HEK293 (cell line): Measurements from ENCODE around the gene DCST2.
A peak's percentile ranks its signal among the peaks of the same experiment; 100 is the strongest.

Experiments
- CTCF ChIA-PET: fragments of 350-600 bp; formaldehyde crosslinking; extraction: SDS; loops from one replicate; lab custom pipeline; 2021; ENCODE audit warnings: antibody characterized with exemption; lab: Yijun Ruan, JAX
- POLR2A ChIA-PET: fragments of 300-600 bp; formaldehyde crosslinking; extraction: SDS; loops from one replicate; lab custom pipeline; 2020; ENCODE audit warnings: antibody characterized with exemption, inconsistent platforms; lab: Yijun Ruan, JAX
- H3K27ac ChIP-seq: fragments of 200-500 bp; sonication (Bioruptor generic); 2 replicates; pipeline ENCODE4 v1.5.1; 2014; ENCODE audit warnings: low read depth, low read length, control low read depth, inconsistent platforms; ENCODE audit errors: extremely low read depth
- H3K36me3 ChIP-seq, 2 experiments: fragments of 200-500 bp in 1 of 2; sonication (Bioruptor generic) in 1 of 2; 1 replicate in 1 of 2; 2 replicates in 1 of 2; pipeline ENCODE4 v1.5.1; 2014 to 2017; ENCODE audit warnings: inconsistent platforms in 2 of 2, low read length in 2 of 2; ENCODE audit not compliant: control insufficient read depth in 2 of 2, insufficient read depth in 1 of 2
- H3K4me1 ChIP-seq: fragments of 200-500 bp; sonication (Bioruptor generic); 2 replicates; pipeline ENCODE4 v1.5.1; 2014; ENCODE audit warnings: mild to moderate bottlenecking, low read length, inconsistent platforms; ENCODE audit not compliant: control insufficient read depth, insufficient read depth
- H3K4me3 ChIP-seq: 2 replicates; pipeline ENCODE4 v1.5.1; 2011; ENCODE audit warnings: low read depth, mild to moderate bottlenecking, control low read depth, low read length, moderate library complexity
- H3K9me3 ChIP-seq: fragments of 200-500 bp; sonication (Bioruptor generic); 2 replicates; pipeline ENCODE4 v1.5.1; 2014; ENCODE audit warnings: low read depth, low read length, inconsistent platforms; ENCODE audit not compliant: control insufficient read depth, insufficient read depth
- HIC1 ChIP-seq: fragments of 450-650 bp; formaldehyde crosslinking; IDR thresholded peaks from 2 replicates; pipeline ENCODE4 v1.5.1; 2016; ENCODE audit warnings: missing biosample characterization, missing genetic modification characterization
- IKZF3 ChIP-seq: fragments of 450-650 bp; IDR thresholded peaks from 2 replicates; pipeline ENCODE4 v1.5.0; 2018; ENCODE audit warnings: missing biosample characterization, mild to moderate bottlenecking, missing genetic modification characterization, moderate library complexity
- KLF8 ChIP-seq: fragments of 450-650 bp; formaldehyde crosslinking; IDR thresholded peaks from 2 replicates; pipeline ENCODE4 v1.5.1; 2016; ENCODE audit warnings: missing biosample characterization, missing genetic modification characterization
- OVOL3 ChIP-seq: fragments of 450-650 bp; formaldehyde crosslinking; IDR thresholded peaks from 2 replicates; pipeline ENCODE4 v1.5.1; 2016; ENCODE audit warnings: missing biosample characterization, missing genetic modification characterization
- PRDM10 ChIP-seq: fragments of 450-650 bp; formaldehyde crosslinking; IDR thresholded peaks from 2 replicates; pipeline ENCODE4 v1.5.1; 2016; ENCODE audit warnings: missing biosample characterization, missing genetic modification characterization
- SCRT1 ChIP-seq: fragments of 450-650 bp; formaldehyde crosslinking; IDR thresholded peaks from 2 replicates; pipeline ENCODE4 v1.5.1; 2016; ENCODE audit warnings: missing biosample characterization, missing genetic modification characterization, borderline replicate concordance
- TRIM28 ChIP-seq: IDR thresholded peaks from 2 replicates; pipeline ENCODE4 v1.6.1; 2011; ENCODE audit warnings: low read length, control low read depth, borderline replicate concordance
- ZBTB1 ChIP-seq: fragments of 450-650 bp; formaldehyde crosslinking; IDR thresholded peaks from 2 replicates; pipeline ENCODE4 v1.5.1; 2016; ENCODE audit warnings: missing biosample characterization, missing genetic modification characterization
- ZBTB21 ChIP-seq: fragments of 450-650 bp; formaldehyde crosslinking; IDR thresholded peaks from 2 replicates; pipeline ENCODE4 v1.5.1; 2017; ENCODE audit warnings: missing biosample characterization, missing genetic modification characterization
- ZFP69B ChIP-seq: fragments of 450-650 bp; formaldehyde crosslinking; IDR thresholded peaks from 2 replicates; pipeline ENCODE4 v1.5.1; 2016; ENCODE audit warnings: missing biosample characterization, missing genetic modification characterization
- ZNF121 ChIP-seq: fragments of 450-650 bp; formaldehyde crosslinking; IDR thresholded peaks from 2 replicates; pipeline ENCODE4 v1.5.1; 2016; ENCODE audit warnings: missing biosample characterization, missing genetic modification characterization
- ZNF274 ChIP-seq, 2 experiments: fragments of 200-500 bp in 1 of 2; fragments of 450-650 bp in 1 of 2; sonication (Bioruptor generic) in 1 of 2; formaldehyde crosslinking in 1 of 2; IDR thresholded peaks; 2 replicates each; pipeline versions ENCODE4 v1.5.1 to v1.6.1; 2014 to 2016; ENCODE audit warnings: borderline replicate concordance in 1 of 2, inconsistent platforms in 1 of 2, low read length in 1 of 2, missing biosample characterization in 1 of 2, missing genetic modification characterization in 1 of 2
- ZNF394 ChIP-seq: fragments of 450-650 bp; formaldehyde crosslinking; IDR thresholded peaks from 2 replicates; pipeline ENCODE4 v1.5.1; 2016; ENCODE audit warnings: missing biosample characterization, missing genetic modification characterization, mild to moderate bottlenecking, moderate library complexity, borderline replicate concordance
- ZNF433 ChIP-seq: fragments of 450-650 bp; formaldehyde crosslinking; IDR thresholded peaks from 2 replicates; pipeline ENCODE4 v1.5.1; 2016; ENCODE audit warnings: missing biosample characterization, missing genetic modification characterization, low read depth
- ZNF449 ChIP-seq: fragments of 450-650 bp; formaldehyde crosslinking; IDR thresholded peaks from 2 replicates; pipeline ENCODE4 v1.5.1; 2017; ENCODE audit warnings: missing biosample characterization, mild to moderate bottlenecking, missing genetic modification characterization, moderate library complexity
- ZNF501 ChIP-seq: fragments of 450-650 bp; formaldehyde crosslinking; IDR thresholded peaks from 2 replicates; pipeline ENCODE4 v1.5.1; 2016; ENCODE audit warnings: missing biosample characterization, missing genetic modification characterization
- ZNF513 ChIP-seq: fragments of 450-650 bp; IDR thresholded peaks from 2 replicates; pipeline ENCODE4 v1.5.1; 2018; ENCODE audit warnings: missing biosample characterization, missing genetic modification characterization
- ZNF548 ChIP-seq: fragments of 450-650 bp; formaldehyde crosslinking; IDR thresholded peaks from 2 replicates; pipeline ENCODE4 v1.5.1; 2016; ENCODE audit warnings: missing biosample characterization, missing genetic modification characterization
- ZNF558 ChIP-seq: fragments of 450-650 bp; formaldehyde crosslinking; IDR thresholded peaks from 2 replicates; pipeline ENCODE4 v1.5.1; 2016; ENCODE audit warnings: missing biosample characterization, missing genetic modification characterization
- ZNF580 ChIP-seq: fragments of 450-650 bp; formaldehyde crosslinking; IDR thresholded peaks from 2 replicates; pipeline ENCODE4 v1.5.1; 2016; ENCODE audit warnings: missing biosample characterization, missing genetic modification characterization
- ZNF600 ChIP-seq: fragments of 450-650 bp; formaldehyde crosslinking; IDR thresholded peaks from 2 replicates; pipeline ENCODE4 v1.5.1; 2016; ENCODE audit warnings: missing biosample characterization, missing genetic modification characterization
- ZNF623 ChIP-seq: fragments of 450-650 bp; formaldehyde crosslinking; IDR thresholded peaks from 2 replicates; pipeline ENCODE4 v1.5.1; 2016; ENCODE audit warnings: missing biosample characterization, missing genetic modification characterization
- ZNF692 ChIP-seq: fragments of 450-650 bp; formaldehyde crosslinking; IDR thresholded peaks from 2 replicates; pipeline ENCODE4 v1.5.1; 2016; ENCODE audit warnings: missing biosample characterization, missing genetic modification characterization
- ZSCAN16 ChIP-seq: fragments of 450-650 bp; formaldehyde crosslinking; IDR thresholded peaks from 2 replicates; pipeline ENCODE4 v1.5.1; 2016; ENCODE audit warnings: missing biosample characterization, missing genetic modification characterization

DCST2 gene

GRCh38 chr1:155017041-155017945 is 16.3 kb downstream of the DCST2 start (continued):
- TF ChIP-seq PRDM10 (peak; percentile 91), ZBTB1 (tag by site-specific recombination) (no peak), ZBTB21 (tag by site-specific recombination) (peak; percentile 32), ZNF501 (tag by site-specific recombination) (peak; percentile 97), ZNF449 (tag by site-specific recombination) (peak; percentile 34; the same call in 1 of the 2 replicates), ZSCAN16 (tag by site-specific recombination) (peak; percentile 75; the same call in 1 of the 2 replicates), KLF8 (peak; percentile 97), ZNF623 (tag by site-specific recombination) (no peak), ZNF548 (tag by site-specific recombination) (no peak), ZNF394 (tag by site-specific recombination) (peak; percentile 82), SCRT1 (tag by site-specific recombination) (no peak), ZFP69B (tag by site-specific recombination) (no peak), IKZF3 (peak; percentile 93), ZNF433 (tag by site-specific recombination) (no peak), ZNF121 (tag by site-specific recombination) (peak; percentile 52; the same call in 1 of the 2 replicates), ZNF558 (no peak)

GRCh38 chr1:155016231-155016831 is 17.2 kb downstream of the DCST2 start:
- POLR2A ChIA-PET, result interaction anchor here (0.7 to 2.2 kb wide), 4 partner anchors 10 to 61 kb away, joined by 3 to 8 read pairs (median 6); partner anchors contain the start of gene PBXIP1
- Histone ChIP-seq H3K27ac (peak overlapping the region; percentile 48; the same call in 1 of the 2 replicates), H3K4me3 (no peak overlapping the region)
- no peak for TF ChIP-seq TRIM28
- no peak for TF ChIP-seq ZNF274 (IDR thresholded peaks at IDR 0.05; ENCODE audit: low read length)
- no peak for TF ChIP-seq ZNF274 (tag by site-specific recombination; IDR thresholded peaks at IDR 0.05; ENCODE audit: borderline replicate concordance)
- no peak for TF ChIP-seq OVOL3 (tag by site-specific recombination)
- 0 out of 2 replicates have a peak, but pooled peaks have one; percentile 12 for TF ChIP-seq ZNF513 (tag by site-specific recombination)
- no peak for TF ChIP-seq ZNF692 (tag by site-specific recombination)
- no peak for TF ChIP-seq ZNF580 (tag by site-specific recombination)
- TF ChIP-seq HIC1 (tag by site-specific recombination), result peak; percentile 83
- 0 out of 2 replicates have a peak, but pooled peaks have one; percentile 6 for TF ChIP-seq ZNF600 (tag by site-specific recombination)

More at GRCh38 chr1:155016231-155016831, 17.2 kb downstream of the DCST2 start:
- Histone ChIP-seq H3K36me3 (peaks cover 0 to 35% of the 10 kb centered on the region in 2 experiments; a peak in 1 of 3 replicates), H3K4me1 (peaks cover 13% of the 10 kb centered on the region), H3K9me3 (no peaks in the 10 kb centered on the region)
- CTCF ChIA-PET, result interaction anchor here (0.6 to 3.3 kb wide), 20 partner anchors 9 to 227 kb away, joined by 3 to 38 read pairs (median 6); partner anchors contain the start of genes ADAM15, DCST1, DCST2 and EFNA3
